Activated CD4-positive, alpha-beta T cell treated with anti-CD3 and anti-CD28 coated beads, Interleukin-2, amount 10 ng/mL, durations not matched to agents 7 days and 5 days (primary cell): ENCODE data around the gene HARS1. TPM values are rescaled to one million over a fixed set of nuclear protein-coding genes. Genes with fewer than 3 reads are reported as not detected.
"Not testable (repeated sequence)": the region's sequence is repeated elsewhere in the genome, so short reads cannot be mapped to it uniquely, and the experiment has no call there.

ENCODE experiments used
- CTCF ChIA-PET: fragments of 350-600 bp; sonication (Branson Sonifier 250); formaldehyde crosslinking; loops from one replicate; lab custom pipeline; 2021; ENCODE audit warnings: antibody characterized with exemption; lab: Charles Lee
- POLR2A ChIA-PET: fragments of 350-600 bp; sonication (Branson Sonifier 250); formaldehyde crosslinking; loops from one replicate; lab custom pipeline; 2021; ENCODE audit warnings: antibody characterized with exemption; lab: Charles Lee
- DNase-seq: peaks from one replicate; pipeline ENCODE4 v3.0.0-alpha.2; 2020
- H3K27ac Mint-ChIP-seq: one replicate; pipeline ENCODE4 v1.8.0; 2021; ENCODE audit warnings: mild to moderate bottlenecking, moderate library complexity, mixed read lengths
- H3K27me3 Mint-ChIP-seq: one replicate; pipeline ENCODE4 v1.8.0; 2021; ENCODE audit warnings: mixed read lengths
- H3K36me3 Mint-ChIP-seq: one replicate; pipeline ENCODE4 v1.8.0; 2021; ENCODE audit warnings: low read depth, mixed read lengths
- H3K4me1 Mint-ChIP-seq: one replicate; pipeline ENCODE4 v1.8.0; 2021; ENCODE audit warnings: mixed read lengths
- H3K4me3 Mint-ChIP-seq: one replicate; pipeline ENCODE4 v1.8.0; 2021; ENCODE audit warnings: mild to moderate bottlenecking, moderate library complexity, mixed read lengths
- H3K9me3 Mint-ChIP-seq: one replicate; pipeline ENCODE4 v1.8.0; 2021; ENCODE audit warnings: mixed read lengths
- total RNA-seq, 2 experiments: library from RNA; stranded (reverse); gene quantifications; one replicate each; pipeline ENCODE4 v1.2.3, GENCODE V29; 2021

Gene HARS1
- total RNA-seq, 2 experiments from 2014 or later, result 71.5 to 76.5 TPM

- peaks cover 26% of the 10 kb centered on the region for H3K4me1 Mint-ChIP-seq
- DNase-seq, result peak; percentile 88
- CTCF ChIA-PET, result interaction anchor here (0.7 to 1.9 kb wide), 11 partner anchors 9 to 466 kb away, joined by 3 to 6 read pairs (median 3); partner anchors contain the start of genes HARS1, HARS2, IK and NDUFA2
- peak overlapping the region; percentile 97 for H3K27ac Mint-ChIP-seq
- peak overlapping the region; percentile 92 for H3K4me3 Mint-ChIP-seq
- peaks cover 3% of the 10 kb centered on the region for H3K27me3 Mint-ChIP-seq
- no peaks in the 10 kb centered on the region for H3K9me3 Mint-ChIP-seq
- H3K36me3 Mint-ChIP-seq, result peaks cover 5% of the 10 kb centered on the region
- POLR2A ChIA-PET, result interaction anchor here (0.7 to 0.9 kb wide), 2 partner anchors 20 to 25 kb away, joined by 3 read pairs; partner anchors contain the start of genes HARS1 and HARS2
These were observed 19.9 kb upstream of the HARS1 start for GRCh38 chr5:140710899-140711552.

DNA sequence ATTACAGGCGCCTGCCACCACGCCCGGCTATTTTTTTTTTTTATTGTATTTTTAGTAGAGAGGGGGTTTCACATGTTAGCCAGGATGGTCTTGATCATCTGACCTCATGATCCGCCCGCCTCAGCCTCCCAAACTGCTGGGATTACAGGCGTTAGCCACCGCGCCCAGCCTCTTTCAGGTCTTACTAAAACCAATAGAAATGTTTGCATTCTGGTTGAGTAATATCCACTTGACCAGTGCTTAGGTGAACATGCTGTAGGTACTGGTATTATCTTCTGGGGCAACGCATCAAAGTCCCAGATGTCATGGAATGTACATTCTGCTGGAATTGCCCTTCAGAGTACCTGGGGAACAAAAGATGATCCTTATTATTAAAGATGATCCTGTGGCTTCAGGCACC lies 17.6 kb upstream of the HARS1 start:
- H3K36me3 Mint-ChIP-seq, result peaks cover 20% of the 10 kb centered on the region
- H3K4me1 Mint-ChIP-seq, result peaks cover 26% of the 10 kb centered on the region
- H3K27me3 Mint-ChIP-seq, H3K27ac Mint-ChIP-seq, POLR2A ChIA-PET, H3K4me3 Mint-ChIP-seq, DNase-seq, H3K9me3 Mint-ChIP-seq: not testable (repeated sequence)
- CTCF ChIA-PET, result interaction anchor here (0.7 to 1.5 kb wide), 3 partner anchors 10 to 14 kb away, joined by 3 read pairs; no protein-coding TSS in a partner anchor

DNA sequence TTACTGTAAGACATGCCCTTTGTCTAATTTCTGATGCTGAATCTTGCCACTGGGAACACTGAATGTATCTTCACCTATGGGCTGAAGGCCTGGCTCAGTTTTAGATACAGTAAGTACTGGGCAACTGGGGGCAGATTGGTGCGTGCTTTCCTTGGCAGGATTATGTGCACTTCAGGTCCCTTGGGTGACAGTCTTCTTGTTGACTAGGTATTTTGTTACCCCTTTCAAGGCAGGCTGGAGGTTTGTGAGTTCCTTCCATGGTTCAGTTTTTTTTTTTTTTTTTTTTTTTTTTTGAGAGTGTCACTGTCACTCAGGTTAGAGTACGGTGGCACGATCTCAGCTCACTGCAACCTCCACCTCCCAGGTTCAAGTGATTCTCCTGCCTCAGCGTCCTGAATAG lies 16.6 kb upstream of the HARS1 start:
- ChIA-PET POLR2A (interaction anchor here (0.6 kb wide), 1 partner anchor 305 kb away, joined by 3 read pairs; no protein-coding TSS in a partner anchor), CTCF (interaction anchor here (1.4 to 1.7 kb wide), 3 partner anchors 11 to 13 kb away, joined by 3 to 4 read pairs (median 3); no protein-coding TSS in a partner anchor)
- Mint-ChIP-seq H3K4me3 (no peak overlapping the region), H3K9me3 (no peaks in the 10 kb centered on the region), H3K27ac (no peak overlapping the region), H3K4me1 (peaks cover 21% of the 10 kb centered on the region), H3K36me3 (peaks cover 28% of the 10 kb centered on the region), H3K27me3 (no peaks in the 10 kb centered on the region)
- DNase-seq, result no peak

DNA sequence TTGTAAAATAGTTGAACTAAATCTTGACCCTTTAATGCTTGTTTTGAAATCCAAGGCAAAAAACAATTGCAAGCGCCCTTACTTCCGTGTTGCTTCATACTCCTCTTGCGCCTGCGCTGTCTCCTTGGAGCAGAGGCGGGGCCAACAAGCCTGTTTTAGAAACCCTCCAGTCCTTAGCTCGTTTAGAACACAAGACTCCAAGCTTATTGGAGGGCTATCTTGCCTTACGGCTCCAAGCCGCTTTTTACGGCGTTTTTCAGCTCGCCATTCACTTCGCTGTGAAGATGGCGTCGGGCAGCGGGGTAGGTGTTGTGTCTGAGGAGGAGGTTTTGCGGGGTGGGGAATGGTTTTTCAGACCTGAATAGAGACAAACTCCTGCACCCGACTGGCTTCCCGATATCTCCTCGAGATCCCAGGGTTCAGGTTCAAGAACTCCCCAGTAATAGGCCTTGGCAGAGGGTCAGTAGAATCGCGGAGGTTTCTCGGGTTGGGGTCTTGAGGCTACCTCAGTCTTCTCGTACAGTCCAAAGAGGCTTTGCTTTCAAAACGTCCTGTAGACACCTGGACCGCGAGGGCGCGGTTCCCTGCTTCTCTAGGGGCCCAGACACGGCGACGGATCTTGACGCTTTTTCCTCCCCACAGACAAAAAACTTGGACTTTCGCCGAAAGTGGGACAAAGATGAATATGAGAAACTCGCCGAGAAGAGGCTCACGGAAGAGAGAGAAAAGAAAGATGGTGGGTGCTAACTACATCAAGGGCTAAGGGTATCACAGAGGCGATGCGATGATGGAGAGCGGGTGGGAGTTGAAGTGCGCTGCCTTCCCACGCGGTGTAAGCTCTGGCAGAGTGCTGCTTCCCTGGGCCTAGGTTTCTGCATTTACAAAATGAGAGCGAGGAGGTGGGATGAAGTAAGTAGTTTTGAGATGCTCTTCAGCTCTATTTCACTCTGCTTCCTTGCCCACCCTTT lies 9.3 kb upstream of the HARS1 start, which contains the start of gene ZMAT2:
TSS of gene ZMAT2 (plus strand) at position 271 of the 968 bp plus-strand sequence. CDS start at position 285, 14 bp downstream.
- peak; percentile 97 for DNase-seq
- H3K4me1 Mint-ChIP-seq, result peaks cover 28% of the 10 kb centered on the region
- no peaks in the 10 kb centered on the region for H3K27me3 Mint-ChIP-seq
- CTCF ChIA-PET, result interaction anchor here (0.5 to 1.3 kb wide), 5 partner anchors 10 to 1052 kb away, joined by 3 to 6 read pairs (median 3); partner anchors contain the start of genes CXXC5 and HARS1
- POLR2A ChIA-PET, result interaction anchor here (0.6 kb wide), 1 partner anchor 7 kb away, joined by 4 read pairs; no protein-coding TSS in a partner anchor
- peak within 1 kb of the TSS; percentile 97 for H3K4me3 Mint-ChIP-seq
- peak within 1 kb of the TSS; percentile 94 for H3K27ac Mint-ChIP-seq
- H3K9me3 Mint-ChIP-seq, result no peaks in the 10 kb centered on the region
- peaks cover 75% of the 10 kb centered on the region for H3K36me3 Mint-ChIP-seq

DNA sequence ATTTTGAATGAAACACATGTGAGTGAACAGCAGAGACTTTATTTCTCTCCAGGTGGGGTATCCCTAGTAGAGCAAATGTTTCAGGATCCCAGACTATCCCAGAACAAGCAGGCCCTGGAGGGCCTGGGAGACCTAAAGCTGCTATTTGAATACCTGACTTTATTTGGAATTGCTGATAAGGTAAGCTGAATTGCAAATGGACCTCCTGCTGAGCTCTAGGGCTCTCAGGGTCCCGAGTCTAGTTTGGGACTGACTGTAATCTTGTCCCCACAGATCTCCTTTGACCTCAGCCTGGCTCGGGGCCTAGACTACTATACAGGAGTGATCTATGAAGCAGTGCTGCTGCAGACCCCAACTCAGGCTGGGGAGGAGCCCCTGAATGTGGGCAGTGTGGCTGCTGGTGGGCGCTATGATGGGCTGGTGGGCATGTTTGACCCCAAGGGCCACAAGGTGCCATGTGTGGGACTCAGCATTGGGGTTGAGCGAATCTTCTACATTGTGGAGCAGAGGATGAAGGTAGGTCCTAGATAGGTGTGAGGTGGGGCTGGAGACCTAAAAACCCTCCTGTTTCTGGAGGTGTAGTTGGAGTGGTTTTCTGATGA lies 5.8 kb upstream of the HARS1 start:
- H3K27me3 Mint-ChIP-seq, result no peaks in the 10 kb centered on the region
- H3K36me3 Mint-ChIP-seq, result peaks cover 69% of the 10 kb centered on the region
- no peak overlapping the region for H3K4me3 Mint-ChIP-seq
- no peaks in the 10 kb centered on the region for H3K9me3 Mint-ChIP-seq
- peaks cover 41% of the 10 kb centered on the region for H3K4me1 Mint-ChIP-seq
- H3K27ac Mint-ChIP-seq, result peak overlapping the region; percentile 19
- DNase-seq, result no peak
- ChIA-PET POLR2A (no interaction called here), CTCF (interaction anchor here (1.5 to 1.7 kb wide), 2 partner anchors 10 to 351 kb away, joined by 4 read pairs; no protein-coding TSS in a partner anchor)

DNA sequence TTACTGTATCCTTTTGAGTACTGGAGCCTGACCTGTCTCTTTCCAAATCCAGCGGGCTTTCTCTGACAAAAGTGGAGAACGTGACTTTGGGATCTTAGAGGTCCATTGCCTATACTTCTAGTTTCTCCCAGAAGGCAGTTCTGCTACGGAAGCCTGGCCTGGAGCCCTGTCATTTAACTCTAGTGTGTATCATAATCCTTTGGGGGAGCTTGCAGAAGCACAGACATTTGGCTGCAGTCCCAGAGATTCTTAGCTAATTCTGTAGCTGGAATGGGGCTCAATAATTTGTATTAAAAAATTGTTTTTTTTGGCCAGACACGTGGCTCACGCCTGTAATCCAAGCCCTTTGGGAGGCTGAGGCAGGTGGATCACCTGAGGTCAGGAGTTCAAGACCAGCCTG lies 3.1 kb upstream of the HARS1 start:
- H3K27me3 Mint-ChIP-seq, result no peaks in the 10 kb centered on the region
- ChIA-PET POLR2A (no interaction called here), CTCF (interaction anchor here (0.9 to 1.2 kb wide), 2 partner anchors 17 to 348 kb away, joined by 3 to 4 read pairs; partner anchors contain the start of gene HBEGF)
- no peak overlapping the region for H3K27ac Mint-ChIP-seq
- no peak for DNase-seq
- H3K4me1 Mint-ChIP-seq, result peaks cover 41% of the 10 kb centered on the region
- no peaks in the 10 kb centered on the region for H3K9me3 Mint-ChIP-seq
- H3K36me3 Mint-ChIP-seq, result peaks cover 68% of the 10 kb centered on the region
- no peak overlapping the region for H3K4me3 Mint-ChIP-seq

DNA sequence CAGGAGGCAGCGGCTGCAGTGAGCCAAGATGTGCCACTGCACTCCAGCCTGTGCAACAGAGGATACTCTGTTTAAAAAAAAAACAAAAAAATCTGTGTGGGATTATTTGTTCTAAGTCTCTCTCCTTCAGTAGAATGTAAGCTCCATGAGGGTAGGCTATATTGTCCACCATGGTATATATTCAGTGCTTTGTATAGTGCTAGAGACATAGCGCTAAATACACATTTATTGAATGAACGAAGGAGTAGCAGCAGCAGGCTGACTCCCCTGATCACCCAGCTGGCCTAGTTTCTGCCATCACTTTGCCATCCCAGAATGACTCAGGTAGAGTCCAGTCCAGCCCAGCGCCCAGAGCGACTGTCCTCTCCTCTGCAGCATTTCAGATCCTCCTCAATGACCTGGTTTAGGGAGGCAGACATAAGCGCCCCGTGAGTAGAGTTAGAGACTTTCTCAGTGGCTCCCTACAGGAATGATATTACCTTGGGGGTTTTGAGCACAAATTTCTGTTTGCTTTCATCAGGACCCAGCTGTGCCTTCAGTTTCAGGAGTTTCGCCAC lies 716 bp downstream of the HARS1 start:
- CTCF ChIA-PET, result interaction anchor here (0.7 to 3.3 kb wide), 11 partner anchors 10 to 161 kb away, joined by 3 to 14 read pairs (median 3); partner anchors contain the start of genes IK, NDUFA2 and ZMAT2
- Mint-ChIP-seq H3K27me3 (no peaks in the 10 kb centered on the region), H3K27ac (peak overlapping the region; percentile 97), H3K4me1 (peaks cover 44% of the 10 kb centered on the region), H3K4me3 (peak overlapping the region; percentile 99), H3K9me3 (no peaks in the 10 kb centered on the region), H3K36me3 (peaks cover 50% of the 10 kb centered on the region)
- DNase-seq, result no peak
- POLR2A ChIA-PET, result interaction anchor here (1.0 to 1.1 kb wide), 3 partner anchors 9 to 43 kb away, joined by 3 read pairs; partner anchors contain the start of genes IK and NDUFA2

DNA sequence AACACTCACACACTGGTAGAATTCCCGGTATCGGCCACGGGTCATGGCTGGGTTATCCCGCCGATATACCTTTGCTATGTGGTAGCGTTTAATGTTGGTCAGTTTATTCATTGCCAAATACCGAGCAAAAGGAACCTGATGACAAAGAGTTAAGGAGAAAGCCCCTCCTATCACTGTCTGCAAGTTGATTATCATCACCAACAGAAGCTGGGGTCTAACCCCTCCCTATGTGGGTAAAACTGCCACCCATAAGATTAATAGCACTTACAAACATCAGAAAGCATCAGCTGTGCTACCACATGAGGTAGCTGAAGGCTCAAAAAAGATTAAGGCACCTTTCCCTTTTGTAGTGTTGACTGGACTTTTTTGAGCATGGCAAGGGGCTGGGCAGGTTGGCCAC lies 12.2 kb downstream of the HARS1 start:
- ChIA-PET CTCF (interaction anchor here (0.6 to 1.7 kb wide), 4 partner anchors 11 to 579 kb away, joined by 3 to 6 read pairs (median 4); partner anchors contain the start of genes HARS1 and HARS2), POLR2A (no interaction called here)
- H3K27me3 Mint-ChIP-seq, result no peaks in the 10 kb centered on the region
- no peak for DNase-seq
- H3K9me3 Mint-ChIP-seq, result no peaks in the 10 kb centered on the region
- H3K4me3 Mint-ChIP-seq, result no peak overlapping the region
- H3K36me3 Mint-ChIP-seq, result peaks cover 64% of the 10 kb centered on the region
- H3K27ac Mint-ChIP-seq, result no peak overlapping the region
- H3K4me1 Mint-ChIP-seq, result peaks cover 6% of the 10 kb centered on the region

- ChIA-PET CTCF (interaction anchor here (1.2 to 1.9 kb wide), 4 partner anchors 10 to 33 kb away, joined by 3 to 6 read pairs (median 4); partner anchors contain the start of genes HARS1 and HARS2), POLR2A (no interaction called here)
- H3K36me3 Mint-ChIP-seq, result peaks cover 59% of the 10 kb centered on the region
- H3K9me3 Mint-ChIP-seq, result no peaks in the 10 kb centered on the region
- H3K4me1 Mint-ChIP-seq, result peaks cover 6% of the 10 kb centered on the region
- no peak for DNase-seq
- H3K4me3 Mint-ChIP-seq, result no peak overlapping the region
- H3K27ac Mint-ChIP-seq, result no peak overlapping the region
- H3K27me3 Mint-ChIP-seq, result no peaks in the 10 kb centered on the region
These were observed 13.2 kb downstream of the HARS1 start for GRCh38 chr5:140677947-140678346.

GRCh38 chr5:140674629-140675028 lies 16.5 kb downstream of the HARS1 start:
- Mint-ChIP-seq H3K4me1 (peaks cover 6% of the 10 kb centered on the region), H3K27me3 (no peaks in the 10 kb centered on the region), H3K9me3 (no peaks in the 10 kb centered on the region), H3K27ac (no peak overlapping the region), H3K36me3 (peaks cover 58% of the 10 kb centered on the region), H3K4me3 (no peak overlapping the region)
- DNase-seq, result no peak
- POLR2A ChIA-PET, result interaction anchor here (0.5 to 1.2 kb wide), 4 partner anchors 13 to 231 kb away, joined by 3 to 4 read pairs (median 3); no protein-coding TSS in a partner anchor
- CTCF ChIA-PET, result interaction anchor here (0.7 to 2.6 kb wide), 5 partner anchors 9 to 26 kb away, joined by 3 to 14 read pairs (median 4); partner anchors contain the start of gene ZMAT2

- Mint-ChIP-seq H3K36me3 (peaks cover 58% of the 10 kb centered on the region), H3K27me3 (no peaks in the 10 kb centered on the region), H3K27ac (no peak overlapping the region), H3K9me3 (no peaks in the 10 kb centered on the region), H3K4me1 (peaks cover 6% of the 10 kb centered on the region), H3K4me3 (no peak overlapping the region)
- ChIA-PET CTCF (interaction anchor here (1.0 to 2.6 kb wide), 5 partner anchors 8 to 28 kb away, joined by 3 to 14 read pairs (median 4); partner anchors contain the start of gene ZMAT2), POLR2A (interaction anchor here (0.6 to 1.2 kb wide), 3 partner anchors 13 to 231 kb away, joined by 3 to 4 read pairs (median 3); no protein-coding TSS in a partner anchor)
- no peak for DNase-seq
These were observed 17.0 kb downstream of the HARS1 start for GRCh38 chr5:140674211-140674610.
